Kidney tubule cell (primary cell): Measurements from ENCODE around the gene NDUFS6.
"Not testable (repeated sequence)": the region's sequence is repeated elsewhere in the genome, so short reads cannot be mapped to it uniquely, and the experiment has no call there.

Experiments
- DNase-seq: peaks from one replicate; pipeline ENCODE4 v3.0.0-alpha.2; 2018; ENCODE audit warnings: low spot score

NDUFS6 gene

DNA sequence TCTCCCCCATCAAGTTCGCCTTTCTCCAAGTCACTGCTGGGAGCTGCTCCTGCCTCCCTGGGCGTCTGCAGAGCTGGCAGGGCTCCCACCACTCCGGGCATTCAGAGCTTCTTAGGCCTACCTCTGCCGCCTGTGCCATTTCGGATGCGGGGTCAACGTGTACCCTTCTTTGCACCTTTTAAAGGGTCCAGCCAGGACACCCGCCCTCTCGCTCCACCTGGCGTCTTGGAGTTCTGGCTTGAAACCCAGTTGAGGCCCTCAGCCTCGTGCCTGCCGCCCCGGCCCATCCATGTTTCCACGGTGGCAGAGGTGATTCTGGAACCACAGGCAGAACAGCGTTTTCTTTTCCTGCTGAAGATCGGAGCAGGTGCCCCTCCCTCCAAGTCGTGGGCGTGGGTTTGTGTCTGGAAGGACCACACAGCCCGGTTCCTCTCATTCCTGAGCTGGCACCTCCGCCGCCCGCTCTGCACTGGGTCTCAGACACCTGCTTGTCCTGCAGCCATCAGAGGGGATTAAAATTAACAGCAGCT, 32.9 kb downstream of the NDUFS6 start:
- no peak for DNase-seq

DNA sequence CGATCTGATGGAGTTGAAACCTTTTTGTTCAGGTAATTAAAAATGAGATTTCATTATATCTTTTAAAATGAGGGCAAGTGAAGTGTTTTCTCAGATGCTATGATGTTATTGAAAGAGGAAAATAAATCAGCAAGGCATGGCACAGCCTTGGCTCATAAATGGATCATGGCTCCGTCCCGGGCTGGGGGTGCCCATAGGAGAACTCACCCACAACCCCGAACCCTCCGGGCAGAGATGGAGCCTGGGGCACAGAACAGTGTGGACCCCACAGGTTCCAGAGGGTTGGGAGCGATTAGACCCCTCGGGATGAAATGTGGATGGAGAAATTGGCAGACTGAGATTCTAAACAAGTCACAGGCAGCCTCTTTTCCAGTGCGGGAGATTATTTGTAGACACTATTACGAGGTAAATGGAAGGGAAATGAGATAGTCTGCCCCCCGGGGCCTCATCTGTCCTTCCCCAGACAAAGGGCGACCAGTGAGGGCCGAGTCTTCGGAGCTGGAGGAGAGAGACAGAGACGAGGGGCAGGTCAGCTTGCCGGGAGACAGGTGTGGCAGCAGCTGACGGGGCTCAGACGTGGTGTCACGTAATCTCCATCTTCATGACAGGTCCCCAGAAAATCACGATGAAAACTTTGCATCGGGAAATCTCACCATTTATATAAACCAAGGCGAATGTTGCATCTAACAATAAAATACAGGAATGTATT, 33.7 kb downstream of the NDUFS6 start:
- DNase-seq = no peak

DNA sequence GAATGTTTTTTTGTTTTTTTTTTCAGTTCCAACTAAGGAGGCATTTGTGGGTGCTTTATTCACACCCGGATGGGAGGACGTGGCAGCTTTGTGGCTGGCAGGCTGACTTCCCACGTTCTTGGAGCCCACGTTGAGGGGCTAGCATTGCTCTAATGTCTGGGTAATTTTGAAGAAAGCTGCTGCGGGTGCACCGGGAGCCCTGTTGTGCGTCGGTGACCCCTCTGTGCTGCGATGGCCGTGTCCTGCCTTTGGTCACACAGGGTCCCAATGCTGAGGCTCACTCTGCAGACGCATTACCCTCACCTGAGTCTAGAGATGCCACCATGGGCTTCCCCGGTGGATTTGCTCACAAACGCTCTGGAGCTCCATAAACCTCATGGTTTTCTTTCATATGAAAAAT, 34.2 kb downstream of the NDUFS6 start:
- no peak for DNase-seq

DNA sequence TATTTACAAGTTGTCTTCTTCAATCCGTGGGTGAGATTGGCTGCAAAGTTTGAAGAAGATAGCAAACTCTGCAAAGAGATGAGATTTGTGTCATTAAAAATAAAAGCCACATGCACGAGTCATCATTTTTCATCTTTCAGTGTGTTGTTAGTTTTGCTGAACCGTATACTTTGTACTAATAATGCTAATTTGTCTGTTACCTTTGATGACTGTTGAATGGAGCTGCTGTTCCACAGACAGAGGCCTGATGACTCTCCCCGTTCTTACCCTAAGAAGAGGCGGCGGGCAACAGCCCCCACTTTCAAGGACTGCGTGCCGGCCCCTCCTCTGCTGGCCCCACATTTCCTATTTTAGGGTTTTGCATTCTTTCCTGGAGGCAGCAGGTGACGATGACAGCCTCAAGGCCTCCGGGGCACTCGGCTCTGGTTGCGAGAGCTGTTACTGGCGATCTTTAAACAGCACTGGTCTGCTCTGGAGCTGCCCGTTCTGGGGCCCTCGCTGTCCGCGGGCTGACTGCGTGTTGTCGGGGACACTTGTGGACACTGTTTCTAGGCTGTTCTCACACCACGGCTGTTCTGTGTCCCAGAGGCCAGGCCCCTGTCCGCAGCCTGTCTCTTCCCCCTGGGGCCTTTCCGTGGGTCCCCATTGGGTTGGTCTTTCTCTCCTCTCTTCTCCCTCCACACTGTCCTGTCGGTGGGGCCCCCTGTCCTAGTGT, 35.1 kb downstream of the NDUFS6 start:
- DNase-seq = no peak

GRCh38 chr5:1836891-1837880, 36.0 kb downstream of the NDUFS6 start:
- no peak for DNase-seq

GRCh38 chr5:1838013-1838412, 36.8 kb downstream of the NDUFS6 start:
- DNase-seq = no peak

DNA sequence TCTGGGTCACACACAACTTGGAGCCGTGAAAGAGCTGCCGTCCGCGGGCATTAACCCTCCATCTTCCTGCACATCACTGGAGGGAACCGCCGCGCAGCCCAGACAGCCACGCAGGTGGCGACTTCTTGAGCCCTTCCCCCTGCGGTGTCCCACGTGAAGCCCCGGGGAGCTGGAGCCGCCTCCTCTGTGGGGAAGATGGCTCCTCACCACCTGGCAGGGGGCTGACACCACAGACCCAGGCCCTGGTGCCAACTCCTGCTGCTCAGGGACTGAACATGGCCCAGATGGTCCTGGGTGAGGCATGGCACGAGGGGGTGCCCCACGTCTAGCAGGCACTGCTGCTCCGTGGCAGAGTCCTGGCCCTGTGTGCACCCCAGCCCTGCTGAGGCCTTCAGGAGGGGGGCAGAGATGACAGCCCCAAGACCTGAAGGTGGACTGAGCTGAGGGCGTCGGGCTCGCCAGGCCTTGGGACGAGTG, 38.9 kb downstream of the NDUFS6 start:
- DNase-seq = no peak

DNA sequence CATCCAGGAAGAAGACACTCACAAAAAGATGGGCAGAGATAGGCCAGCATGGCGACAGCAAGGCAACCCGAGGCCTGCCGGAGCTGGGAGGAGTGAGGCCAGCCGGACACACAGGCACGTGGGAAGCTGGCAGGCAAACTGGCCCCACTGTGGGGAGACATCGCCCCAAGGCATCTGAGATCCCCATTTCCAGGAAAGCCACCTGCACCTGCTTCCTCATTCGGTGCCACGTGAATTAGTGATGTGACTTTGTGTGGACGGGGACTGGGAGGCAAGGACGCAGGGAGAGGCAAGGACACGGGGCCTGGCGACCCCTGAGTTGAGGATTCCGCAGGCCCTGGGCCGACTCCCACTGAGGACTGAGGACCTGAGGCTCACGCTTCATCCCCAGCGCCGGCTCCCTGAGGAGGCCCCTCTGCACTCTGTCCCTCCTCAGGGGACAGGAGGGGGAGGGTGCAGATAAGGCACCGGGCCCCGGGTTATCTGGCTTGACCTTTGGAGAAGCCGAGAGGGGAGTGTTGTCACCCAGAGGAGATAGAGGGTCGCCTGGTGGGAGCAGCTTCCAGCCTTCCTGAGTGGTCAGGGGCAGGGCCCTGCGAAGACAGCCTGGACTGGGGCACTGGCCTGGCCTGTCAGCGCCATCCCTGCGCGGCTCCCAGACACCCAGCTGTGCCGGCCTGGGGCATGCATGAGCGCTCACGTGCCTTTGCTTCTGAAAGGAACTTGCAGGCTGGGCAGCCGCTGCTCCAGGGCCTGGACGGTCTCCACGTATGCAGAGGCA, 39.7 kb downstream of the NDUFS6 start:
- DNase-seq = peak; percentile 17

DNA sequence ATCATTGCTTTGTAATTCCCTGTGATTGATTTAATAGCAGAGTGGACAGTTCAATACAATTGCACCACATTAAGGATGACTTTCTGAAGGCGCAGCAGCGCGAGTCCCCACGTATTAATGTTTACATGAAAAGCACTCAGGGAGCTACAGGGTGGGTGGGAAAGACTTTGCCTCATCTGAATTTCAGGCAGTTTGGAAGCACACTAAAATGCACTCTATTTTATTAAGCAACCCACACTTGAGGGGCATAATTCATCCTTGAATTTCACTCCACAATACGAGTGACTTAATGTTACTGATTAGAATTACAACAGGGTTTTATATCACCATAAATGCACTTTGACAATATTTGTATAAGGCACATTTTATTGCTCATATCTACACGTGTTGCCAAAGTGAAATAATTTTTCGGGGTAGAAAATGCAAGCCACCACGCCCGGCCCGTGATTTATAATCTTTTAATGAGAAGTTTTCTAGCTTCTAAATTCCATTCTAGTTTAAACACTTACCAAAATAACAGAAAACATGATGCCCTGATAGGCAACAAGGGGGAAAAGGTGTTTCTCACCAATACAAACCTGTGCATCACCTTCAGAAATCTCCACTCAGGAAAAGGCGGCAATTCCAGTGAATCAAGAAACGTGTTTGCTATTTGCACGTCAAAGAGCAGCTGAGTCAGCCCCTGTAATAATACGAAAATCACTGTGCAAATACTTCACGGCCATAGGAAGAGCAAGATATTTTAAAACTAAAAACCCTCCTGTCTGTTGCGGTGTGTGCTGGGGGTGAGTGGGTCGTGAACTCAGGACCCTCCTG, 41.0 kb downstream of the NDUFS6 start:
- DNase-seq = no peak

- DNase-seq = not testable (repeated sequence)
Observed at GRCh38 chr5:1843761-1844160, 42.6 kb downstream of the NDUFS6 start.

- DNase-seq = no peak
Observed at GRCh38 chr5:1844708-1845436, 43.7 kb downstream of the NDUFS6 start.

DNA sequence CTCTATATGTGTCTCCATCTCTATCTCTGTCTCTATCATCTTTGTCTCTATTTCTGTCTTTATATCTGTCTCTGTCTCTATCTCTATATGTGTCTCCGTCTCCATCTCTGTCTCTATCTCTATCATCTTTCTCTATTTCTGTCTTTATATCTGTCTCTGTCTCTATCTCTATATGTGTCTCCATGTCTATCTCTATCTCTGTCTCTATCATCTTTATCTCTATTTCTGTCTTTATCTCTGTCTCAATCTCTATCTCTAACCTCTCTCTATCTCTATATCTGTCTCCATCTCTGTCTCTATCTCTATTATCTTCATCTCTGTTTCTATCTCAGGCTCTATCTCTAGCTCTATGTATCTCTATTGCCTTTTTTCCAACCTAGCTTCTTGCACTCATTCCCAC, 44.5 kb downstream of the NDUFS6 start:
- DNase-seq = no peak

DNA sequence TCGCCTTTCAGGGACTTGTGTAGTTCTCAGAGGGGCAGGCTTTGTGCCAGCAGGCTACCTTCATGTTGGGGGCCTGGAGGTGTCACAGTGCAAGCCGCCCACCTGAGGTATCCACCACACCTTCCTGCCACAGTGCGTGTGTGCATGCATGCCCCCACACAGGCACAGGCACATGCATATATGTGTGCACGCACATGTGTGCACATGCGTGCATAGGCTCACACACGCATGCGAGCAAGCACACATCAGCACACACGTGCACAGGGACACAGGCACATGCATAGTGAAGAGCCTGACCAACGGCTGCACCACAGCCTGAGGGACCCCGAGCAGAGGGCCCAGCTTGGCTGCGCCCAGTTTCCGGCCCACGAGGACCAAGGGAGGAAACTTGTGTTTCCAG, 45.4 kb downstream of the NDUFS6 start:
- no peak for DNase-seq

GRCh38 chr5:1847056-1847455, 45.8 kb downstream of the NDUFS6 start:
- DNase-seq = no peak

DNA sequence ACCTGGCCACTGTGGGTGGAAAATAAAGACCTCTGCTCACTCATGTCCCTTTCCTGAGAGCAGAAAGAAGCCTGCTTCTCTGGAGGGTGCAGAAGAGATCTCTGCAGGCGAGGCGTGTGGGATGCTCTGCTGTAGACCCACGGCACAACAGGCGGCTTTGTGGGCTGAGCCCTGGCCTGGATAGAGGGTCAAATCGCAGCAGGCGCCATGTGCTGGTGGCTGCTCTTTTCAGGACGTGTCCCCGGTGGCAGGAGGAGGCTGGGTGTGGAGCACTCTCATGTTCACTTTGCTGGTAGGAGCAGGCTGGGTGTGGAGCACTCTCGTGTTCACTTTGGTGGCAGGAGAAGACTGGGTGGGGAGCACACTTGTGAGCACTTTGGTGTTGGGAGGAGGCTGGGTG, 46.4 kb downstream of the NDUFS6 start:
- DNase-seq = no peak

- DNase-seq = no peak
Observed at GRCh38 chr5:1850324-1851154, 49.3 kb downstream of the NDUFS6 start.

- no peak for DNase-seq
Observed at GRCh38 chr5:1851290-1851934, 50.2 kb downstream of the NDUFS6 start.

GRCh38 chr5:1852324-1852947, 51.2 kb downstream of the NDUFS6 start:
- DNase-seq = no peak
